Choroid plexus epithelial cell (primary cell): ENCODE measurements around the gene MRPL18.

Source experiments
- DNase-seq: peaks from one replicate; pipeline ENCODE4 v3.0.0-alpha.2; 2010; ENCODE audit warnings: low read depth
- H3K4me3 ChIP-seq: 2 replicates; pipeline ENCODE4 v1.5.1; 2011; ENCODE audit warnings: low read depth, mild to moderate bottlenecking, control low read depth, low read length, moderate library complexity
- CTCF ChIP-seq: conservative IDR thresholded peaks from 2 replicates; pipeline ENCODE4 v1.5.1; 2011; ENCODE audit warnings: low read depth, mild to moderate bottlenecking, control low read depth, inconsistent platforms, low read length, moderate library complexity

The MRPL18 gene

GRCh38 chr6:159761129-159761872 lies 29.0 kb upstream of the MRPL18 start:
- no peak for DNase-seq
- peak overlapping the region; percentile 94 for H3K4me3 ChIP-seq
- no peak for TF ChIP-seq CTCF

GRCh38 chr6:159761873-159762680 lies 28.2 kb upstream of the MRPL18 start, which contains the start of gene ACAT2:
ACAT2 (plus strand) TSS chr6:159762045; CDS start chr6:159762088, 43 bp downstream.
- peak within 1 kb of the TSS; percentile 94 for H3K4me3 ChIP-seq
- no peak for TF ChIP-seq CTCF
- DNase-seq: peak; percentile 97

- DNase-seq: peak; percentile 20
- no peak for TF ChIP-seq CTCF
- H3K4me3 ChIP-seq: peak overlapping the region; percentile 94
Measured at GRCh38 chr6:159762681-159763293, 27.5 kb upstream of the MRPL18 start.

GRCh38 chr6:159766906-159767305 lies 23.4 kb upstream of the MRPL18 start:
- DNase-seq: peak; percentile 65
- no peak for TF ChIP-seq CTCF
- no peak overlapping the region for H3K4me3 ChIP-seq

- no peak for TF ChIP-seq CTCF
- DNase-seq: no peak
- H3K4me3 ChIP-seq: no peak overlapping the region
Measured at GRCh38 chr6:159769470-159769869, 20.8 kb upstream of the MRPL18 start.

GRCh38 chr6:159772196-159772595 lies 18.1 kb upstream of the MRPL18 start:
- TF ChIP-seq CTCF: no peak
- DNase-seq: no peak

More at GRCh38 chr6:159772196-159772595, 18.1 kb upstream of the MRPL18 start:
- H3K4me3 ChIP-seq: no peak overlapping the region
